SW 1271 (cell line): ENCODE results near the gene SERGEF.

ENCODE experiments used
- DNase-seq, 2 experiments: peaks; one replicate each; lab custom pipeline; 2025; lab: John Stamatoyannopoulos, UW

Gene SERGEF

GRCh38 chr11:17783878-17784277, 229.0 kb downstream of the SERGEF start:
- no peak for DNase-seq

- no peak for DNase-seq
Measured at GRCh38 chr11:17782603-17783337, 230.1 kb downstream of the SERGEF start.

DNA sequence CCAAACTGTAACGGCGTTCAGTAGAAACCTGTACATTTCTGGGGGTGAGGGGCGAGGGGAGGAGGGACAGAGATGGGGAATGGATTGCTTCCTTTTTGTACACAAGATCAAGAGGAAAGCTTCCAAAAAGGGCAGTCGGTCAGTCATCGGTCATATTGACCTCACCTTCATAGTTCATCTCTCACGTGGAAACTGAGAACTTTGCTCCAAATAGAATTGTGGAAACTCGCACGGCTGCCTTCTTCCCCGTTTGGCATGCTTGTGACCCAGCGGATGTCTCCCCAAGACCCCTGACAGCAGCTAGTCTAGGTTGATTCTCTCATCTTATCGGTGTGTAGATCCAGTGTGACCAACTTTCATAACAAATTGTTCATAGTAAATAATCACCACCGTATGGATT, 230.7 kb downstream of the SERGEF start:
- DNase-seq: no peak

- DNase-seq: no peak
Measured at GRCh38 chr11:17781626-17782025, 231.2 kb downstream of the SERGEF start.

DNA sequence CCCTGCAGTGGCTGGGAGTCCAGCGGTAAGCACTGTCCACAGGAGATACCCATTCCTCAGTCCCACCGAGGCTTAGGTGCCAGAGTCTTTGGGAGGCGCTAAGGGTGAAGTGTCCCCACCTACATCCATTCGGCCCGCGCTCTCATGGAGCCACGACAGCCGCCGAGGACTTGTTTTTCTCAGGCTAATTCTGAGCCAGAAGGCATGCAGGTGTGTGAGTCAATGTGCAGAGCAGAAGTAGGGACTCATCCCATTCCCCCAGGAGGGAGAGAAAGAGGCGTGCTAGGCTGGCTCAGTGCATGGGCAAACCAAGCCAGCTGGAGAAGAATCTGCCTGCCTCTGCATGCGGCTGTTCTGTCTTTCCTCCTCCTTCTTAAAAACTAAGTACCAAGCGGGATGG, 231.6 kb downstream of the SERGEF start:
- DNase-seq: no peak

- no peak for DNase-seq
Measured at GRCh38 chr11:17780668-17781067, 232.2 kb downstream of the SERGEF start.

- DNase-seq: no peak
Measured at GRCh38 chr11:17779861-17780594, 232.8 kb downstream of the SERGEF start.

- no peak for DNase-seq
Measured at GRCh38 chr11:17778956-17779860, 233.6 kb downstream of the SERGEF start.

- no peak for DNase-seq
Measured at GRCh38 chr11:17778352-17778751, 234.5 kb downstream of the SERGEF start.

GRCh38 chr11:17777738-17778091, 235.1 kb downstream of the SERGEF start:
- DNase-seq: no peak

- no peak for DNase-seq
Measured at GRCh38 chr11:17777086-17777737, 235.6 kb downstream of the SERGEF start.

- no peak for DNase-seq
Measured at GRCh38 chr11:17776212-17776875, 236.5 kb downstream of the SERGEF start.

GRCh38 chr11:17775507-17776211, 237.2 kb downstream of the SERGEF start:
- DNase-seq: no peak

DNA sequence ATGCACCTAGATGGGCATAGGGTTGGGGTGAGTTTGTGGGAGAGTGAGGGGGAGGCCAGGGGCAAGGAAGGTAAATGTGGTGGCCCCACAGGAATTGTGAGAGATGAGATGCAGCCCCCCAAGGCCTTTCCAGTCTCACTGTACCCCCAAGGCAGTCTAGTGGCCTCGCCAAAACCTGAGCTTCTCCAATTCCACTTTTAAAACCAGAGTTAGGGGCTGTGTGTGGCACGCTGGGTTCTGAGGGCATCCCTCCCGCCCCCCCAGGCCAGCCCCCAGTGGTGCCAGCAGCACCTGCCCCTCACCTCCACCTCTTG, 237.9 kb downstream of the SERGEF start:
- DNase-seq: no peak

DNA sequence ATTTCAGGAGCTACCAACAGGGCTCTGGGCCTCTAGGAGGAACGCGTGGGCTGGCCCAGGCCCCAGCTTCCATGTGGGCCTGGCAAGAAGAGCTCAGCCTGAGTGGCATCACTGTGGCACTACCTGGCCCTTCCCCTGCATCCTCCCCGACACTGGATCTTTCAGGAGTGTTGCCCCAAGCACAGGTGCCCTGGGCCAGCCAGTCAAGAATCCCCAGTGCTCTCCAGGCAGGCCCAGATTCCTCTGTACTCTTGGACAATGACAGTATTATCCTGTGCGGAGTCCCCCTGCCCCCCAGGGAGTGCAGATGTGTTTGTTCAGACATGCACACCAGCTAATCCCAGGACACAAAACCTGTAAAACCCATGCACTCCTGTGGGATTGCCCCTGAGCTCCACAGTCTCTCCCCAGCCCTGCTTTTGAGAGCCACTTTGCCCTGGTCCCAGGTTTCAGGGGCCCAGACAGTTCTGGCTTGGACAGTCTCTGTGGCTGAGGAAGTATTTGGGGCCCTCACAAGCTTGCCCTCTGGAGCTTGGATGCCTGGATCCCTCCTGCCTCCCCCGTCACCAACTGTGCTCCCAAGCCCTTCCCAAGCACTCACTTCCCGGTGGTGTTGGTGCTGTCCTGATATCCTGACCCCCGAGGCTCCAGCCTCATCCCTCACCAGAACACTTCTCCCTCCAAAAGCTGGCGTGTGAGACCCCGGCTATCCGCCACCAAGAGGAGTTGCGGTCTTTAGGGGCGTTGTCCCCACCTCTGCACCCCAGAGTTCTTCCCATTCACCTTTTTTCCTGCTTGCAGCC, 238.4 kb downstream of the SERGEF start:
- no peak for DNase-seq

GRCh38 chr11:17773674-17774073, 239.2 kb downstream of the SERGEF start:
- DNase-seq: no peak

GRCh38 chr11:17772704-17773600, 239.9 kb downstream of the SERGEF start:
- DNase-seq: no peak

GRCh38 chr11:17771841-17772401, 240.9 kb downstream of the SERGEF start:
- no peak for DNase-seq

GRCh38 chr11:17771415-17771814, 241.4 kb downstream of the SERGEF start:
- no peak for DNase-seq
